HepG2 (cell line): ENCODE measurements around the gene NCKAP1. TPM values are rescaled to one million over a fixed set of nuclear protein-coding genes. Genes with fewer than 3 reads are reported as not detected.

ENCODE experiments used
- BRF2 ChIP-seq: sonication (generic); formaldehyde crosslinking; IDR thresholded peaks from 2 replicates; pipeline ENCODE4 v1.8.1; 2022; ENCODE audit warnings: mild to moderate bottlenecking, missing genetic modification reagents
- EHMT2 ChIP-seq: fragments of 200-600 bp; sonication (generic); IDR thresholded peaks from 2 replicates; pipeline ENCODE4 v1.7.0; 2017; ENCODE audit warnings: antibody characterized with exemption, low read depth, low read length, borderline replicate concordance
- HMGXB4 ChIP-seq, 2 experiments: sonication (generic) in 1 of 2; formaldehyde crosslinking in 1 of 2; IDR thresholded peaks; 2 replicates each; pipeline versions ENCODE4 v1.4.0 to v1.6.1; 2018 to 2020; ENCODE audit warnings: missing genetic modification reagents in 2 of 2, borderline replicate concordance in 1 of 2, low read depth in 1 of 2, mild to moderate bottlenecking in 1 of 2, missing biosample characterization in 1 of 2
- NR2F1 ChIP-seq, 2 experiments: fragments of 450-650 bp in 1 of 2; formaldehyde crosslinking in 1 of 2; IDR thresholded peaks; 2 replicates each; pipeline versions ENCODE4 v1.5.0 to v1.6.1; 2016 to 2020; ENCODE audit warnings: mild to moderate bottlenecking in 1 of 2, missing compliant biosample characterization in 1 of 2, missing genetic modification reagents in 1 of 2, moderate library complexity in 1 of 2
- RFX1 ChIP-seq: fragments of 450-650 bp; IDR thresholded peaks from 2 replicates; pipeline ENCODE4 v1.6.1; 2017
- ZBTB42 ChIP-seq: sonication (generic); formaldehyde crosslinking; IDR thresholded peaks from 2 replicates; pipeline ENCODE4 v1.5.0; 2020; ENCODE audit warnings: mild to moderate bottlenecking, missing genetic modification reagents
- ZNF484 ChIP-seq: sonication (generic); formaldehyde crosslinking; IDR thresholded peaks from 2 replicates; pipeline ENCODE4 v1.5.1; 2020; ENCODE audit warnings: mild to moderate bottlenecking, low read depth, missing genetic modification reagents, borderline replicate concordance
- ZNF552 ChIP-seq: sonication (generic); formaldehyde crosslinking; IDR thresholded peaks from 2 replicates; pipeline ENCODE4 v1.9.0; 2022; ENCODE audit warnings: missing genetic modification reagents, mild to moderate bottlenecking, borderline replicate concordance
- ZNF720 ChIP-seq: sonication (generic); formaldehyde crosslinking; IDR thresholded peaks from 2 replicates; pipeline ENCODE4 v1.4.0; 2020; ENCODE audit warnings: missing genetic modification reagents
- polyA plus RNA-seq, 8 experiments: library from polyadenylated mRNA; depleted of rRNA in 3 of 8; stranded (reverse) in 7 of 8; unstranded in 1 of 8; fragments of >200 nt; fragmentation: Illumina TruSeq in 4 of 8; extraction: Trizol in 4 of 8; gene quantifications; 2 replicates each; pipeline versions ENCODE4 v1.2.1 to v1.2.3, GENCODE V29; 2011 to 2016; ENCODE audit warnings: low read depth in 4 of 8, missing spikeins in 1 of 8, mixed read lengths in 1 of 8; ENCODE audit not compliant: insufficient read depth in 1 of 8
- total RNA-seq, 5 experiments: library from RNA; depleted of rRNA; stranded (reverse); fragments of >200 nt; fragmentation: Illumina TruSeq; extraction: Trizol; gene quantifications; 2 replicates each; pipeline ENCODE4 v1.2.3, GENCODE V29; 2016; ENCODE audit warnings: low read depth in 1 of 5
- TF ChIP-seq, protein P1 (sequence below): sonication (generic); formaldehyde crosslinking; IDR thresholded peaks from 2 replicates; pipeline ENCODE4; 2020; ENCODE audit warnings: missing genetic modification reagents, mild to moderate bottlenecking, borderline replicate concordance

Gene NCKAP1
- total and polyA plus RNA-seq, 2 of the 13 experiments (the other 11 are each of a cell fraction or from before 2014, with no cell fraction given) = 72.1 to 96.3 TPM

DNA sequence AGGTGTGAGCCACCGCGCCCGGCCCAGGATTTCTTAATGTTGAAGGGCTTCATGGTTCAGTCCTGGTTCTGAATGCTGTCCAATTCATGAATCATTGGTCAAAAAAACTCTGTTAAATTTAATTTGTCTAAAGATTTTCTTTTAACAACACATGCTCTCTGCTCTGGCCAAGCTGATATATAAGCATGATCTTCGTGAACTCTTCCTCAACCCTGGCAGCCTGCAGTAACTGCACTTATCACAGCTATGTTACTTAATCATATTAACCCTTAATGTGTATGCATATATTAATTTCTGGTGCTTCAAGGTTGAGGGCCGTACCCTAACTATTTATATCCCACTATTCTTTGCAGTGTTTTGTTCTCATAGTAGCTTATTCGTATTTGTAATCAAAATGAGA, 142.5 kb downstream of the NCKAP1 start (continued):
- TF ChIP-seq ZNF720 (no peak), HMGXB4 (CRISPR knock-in tag; IDR thresholded peaks at IDR 0.05; ENCODE audit: borderline replicate concordance in 1 of 2, low read depth in 1 of 2) (no peak), BRF2 (no peak), ZNF484 (CRISPR knock-in tag) (no peak), RFX1 (no peak), EHMT2 (no peak), ZNF552 (CRISPR knock-in tag) (no peak), NR2F1 (CRISPR knock-in tag; IDR thresholded peaks at IDR 0.05) (no peak), ZBTB42 (CRISPR knock-in tag) (no peak)
- TF ChIP-seq, protein P1, sequence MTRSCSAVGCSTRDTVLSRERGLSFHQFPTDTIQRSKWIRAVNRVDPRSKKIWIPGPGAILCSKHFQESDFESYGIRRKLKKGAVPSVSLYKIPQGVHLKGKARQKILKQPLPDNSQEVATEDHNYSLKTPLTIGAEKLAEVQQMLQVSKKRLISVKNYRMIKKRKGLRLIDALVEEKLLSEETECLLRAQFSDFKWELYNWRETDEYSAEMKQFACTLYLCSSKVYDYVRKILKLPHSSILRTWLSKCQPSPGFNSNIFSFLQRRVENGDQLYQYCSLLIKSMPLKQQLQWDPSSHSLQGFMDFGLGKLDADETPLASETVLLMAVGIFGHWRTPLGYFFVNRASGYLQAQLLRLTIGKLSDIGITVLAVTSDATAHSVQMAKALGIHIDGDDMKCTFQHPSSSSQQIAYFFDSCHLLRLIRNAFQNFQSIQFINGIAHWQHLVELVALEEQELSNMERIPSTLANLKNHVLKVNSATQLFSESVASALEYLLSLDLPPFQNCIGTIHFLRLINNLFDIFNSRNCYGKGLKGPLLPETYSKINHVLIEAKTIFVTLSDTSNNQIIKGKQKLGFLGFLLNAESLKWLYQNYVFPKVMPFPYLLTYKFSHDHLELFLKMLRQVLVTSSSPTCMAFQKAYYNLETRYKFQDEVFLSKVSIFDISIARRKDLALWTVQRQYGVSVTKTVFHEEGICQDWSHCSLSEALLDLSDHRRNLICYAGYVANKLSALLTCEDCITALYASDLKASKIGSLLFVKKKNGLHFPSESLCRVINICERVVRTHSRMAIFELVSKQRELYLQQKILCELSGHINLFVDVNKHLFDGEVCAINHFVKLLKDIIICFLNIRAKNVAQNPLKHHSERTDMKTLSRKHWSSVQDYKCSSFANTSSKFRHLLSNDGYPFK = no peak
